ENCODE data around the gene PXYLP1.

DNA sequence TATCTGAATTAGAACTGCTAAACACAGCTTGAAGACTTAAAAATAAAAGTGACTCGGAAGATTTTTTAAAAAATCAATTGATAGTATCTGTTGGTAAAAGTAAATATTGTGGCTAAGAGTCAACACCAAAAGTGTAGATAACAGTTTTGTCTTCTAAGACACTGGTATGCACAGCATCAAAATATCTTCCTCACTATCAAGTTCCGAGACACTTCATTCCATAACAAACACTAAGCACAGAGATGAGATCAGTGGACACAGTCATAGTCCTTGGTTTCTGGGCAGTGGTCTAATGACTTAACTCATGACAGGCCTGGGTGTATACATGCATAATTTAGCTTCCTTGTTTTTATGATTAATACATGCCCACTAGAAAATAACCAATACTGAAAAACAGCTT lies 63.2 kb downstream of the PXYLP1 start:
- no peak for TF ChIP-seq CTCF (conservative IDR thresholded peaks at IDR 0.05; ENCODE audit: low read depth, low read length)
- no peak for TF ChIP-seq EZH2 (IDR thresholded peaks at IDR 0.05; ENCODE audit: borderline replicate concordance, low read depth, low read length, poor library complexity, severe bottlenecking)

Measured in A673 (cell line).